ENCODE data around the gene BRCA1.
"Not testable (repeated sequence)": the region's sequence is repeated elsewhere in the genome, so short reads cannot be mapped to it uniquely, and the experiment has no call there.

The BRCA1 gene

GRCh38 chr17:43133439-43133838 lies 8.3 kb upstream of the BRCA1 start:
- DNase-seq: not testable (repeated sequence)

- no peak for DNase-seq
Measured at GRCh38 chr17:43132117-43132516, 7.0 kb upstream of the BRCA1 start.

GRCh38 chr17:43129671-43130010 lies 4.5 kb upstream of the BRCA1 start:
- no peak for DNase-seq

GRCh38 chr17:43127333-43127876 lies 2.2 kb upstream of the BRCA1 start:
- not testable (repeated sequence) for DNase-seq

GRCh38 chr17:43126911-43127290 lies 1.7 kb upstream of the BRCA1 start:
- DNase-seq: no peak

GRCh38 chr17:43125967-43126910 lies 1.1 kb upstream of the BRCA1 start:
- no peak for DNase-seq

GRCh38 chr17:43118679-43119615 lies 6.2 kb downstream of the BRCA1 start:
- DNase-seq: no peak

GRCh38 chr17:43114151-43114552 lies 11.0 kb downstream of the BRCA1 start:
- no peak for DNase-seq

GRCh38 chr17:43106552-43106951 lies 18.6 kb downstream of the BRCA1 start:
- DNase-seq: no peak

GRCh38 chr17:43105146-43105545 lies 20.0 kb downstream of the BRCA1 start:
- DNase-seq: no peak

- no peak for DNase-seq
Measured at GRCh38 chr17:43104665-43105064, 20.5 kb downstream of the BRCA1 start.

GRCh38 chr17:43095364-43095763 lies 29.8 kb downstream of the BRCA1 start:
- not testable (repeated sequence) for DNase-seq

- no peak for DNase-seq
Measured at GRCh38 chr17:43094129-43094835, 30.9 kb downstream of the BRCA1 start.

GRCh38 chr17:43092901-43093300 lies 32.3 kb downstream of the BRCA1 start:
- DNase-seq: no peak

- DNase-seq: no peak
Measured at GRCh38 chr17:43090022-43090421, 35.1 kb downstream of the BRCA1 start.

GRCh38 chr17:43085474-43085873 lies 39.7 kb downstream of the BRCA1 start:
- DNase-seq: no peak

- DNase-seq: no peak
Measured at GRCh38 chr17:43079641-43080302, 45.4 kb downstream of the BRCA1 start.

- DNase-seq: no peak
Measured at GRCh38 chr17:43074869-43075268, 50.3 kb downstream of the BRCA1 start.

- no peak for DNase-seq
Measured at GRCh38 chr17:43070872-43071271, 54.3 kb downstream of the BRCA1 start.

- DNase-seq: no peak
Measured at GRCh38 chr17:43070257-43070656, 54.9 kb downstream of the BRCA1 start.

GRCh38 chr17:43069368-43069898 lies 55.7 kb downstream of the BRCA1 start:
- DNase-seq: no peak
